HG02623 (cell line): ENCODE data around the gene B4GALT6.
"Not testable (repeated sequence)": the region's sequence is repeated elsewhere in the genome, so short reads cannot be mapped to it uniquely, and the experiment has no call there.

Source experiments
- ATAC-seq: cut with Tn5 transposase; IDR thresholded peaks from one replicate; pipeline ENCODE4 v1.9.1; 2021; ENCODE audit warnings: moderate library complexity; ENCODE audit not compliant: unreplicated experiment

Gene B4GALT6

GRCh38 chr18:31684279-31685096, at the start of gene B4GALT6:
Gene B4GALT6, minus strand, starts transcription at chr18:31684581. Its CDS starts 155 bp downstream, at chr18:31684426.
- peak; percentile 34 for ATAC-seq

- ATAC-seq = no peak
Observed at GRCh38 chr18:31731628-31732027, 47.2 kb upstream of the B4GALT6 start.

- not testable (repeated sequence) for ATAC-seq
Observed at GRCh38 chr18:31729196-31729595, 44.8 kb upstream of the B4GALT6 start.

- ATAC-seq = no peak
Observed at GRCh38 chr18:31723990-31724711, 39.8 kb upstream of the B4GALT6 start.

GRCh38 chr18:31723639-31723989, 39.2 kb upstream of the B4GALT6 start:
- ATAC-seq = no peak

GRCh38 chr18:31722369-31722957, 38.1 kb upstream of the B4GALT6 start:
- peak; percentile 98 for ATAC-seq

- ATAC-seq = no peak
Observed at GRCh38 chr18:31721601-31722000, 37.2 kb upstream of the B4GALT6 start.

GRCh38 chr18:31720867-31721266, 36.5 kb upstream of the B4GALT6 start:
- no peak for ATAC-seq

GRCh38 chr18:31719363-31720006, 35.1 kb upstream of the B4GALT6 start:
- no peak for ATAC-seq

GRCh38 chr18:31718386-31718785, 34.0 kb upstream of the B4GALT6 start:
- ATAC-seq = no peak

- no peak for ATAC-seq
Observed at GRCh38 chr18:31716362-31716761, 32.0 kb upstream of the B4GALT6 start.

- no peak for ATAC-seq
Observed at GRCh38 chr18:31711365-31712172, 27.2 kb upstream of the B4GALT6 start.

GRCh38 chr18:31710826-31711225, 26.4 kb upstream of the B4GALT6 start:
- peak; percentile 43 for ATAC-seq

GRCh38 chr18:31707815-31708214, 23.4 kb upstream of the B4GALT6 start:
- no peak for ATAC-seq

GRCh38 chr18:31702449-31702848, 18.1 kb upstream of the B4GALT6 start:
- no peak for ATAC-seq

- no peak for ATAC-seq
Observed at GRCh38 chr18:31701744-31702143, 17.4 kb upstream of the B4GALT6 start.

GRCh38 chr18:31700990-31701389, 16.6 kb upstream of the B4GALT6 start:
- no peak for ATAC-seq

- ATAC-seq = no peak
Observed at GRCh38 chr18:31697351-31698298, 13.2 kb upstream of the B4GALT6 start.

- no peak for ATAC-seq
Observed at GRCh38 chr18:31695989-31696388, 11.6 kb upstream of the B4GALT6 start.
